Sigmoid colon (tissue), 7 donors: ENCODE measurements around the gene SNRNP48. TPM values are rescaled to one million over a fixed set of nuclear protein-coding genes. Genes with fewer than 3 reads are reported as not detected.

Source experiments
- DNase-seq: peaks from one replicate; pipeline ENCODE4 v3.0.0-alpha.2; 2019
- H3K27ac ChIP-seq, 4 donors: fragments of 200-600 bp; sonication (generic); one replicate each; pipeline ENCODE4 v1.5.1; 2016 to 2019; ENCODE audit warnings: mild to moderate bottlenecking in 1 of 4
- H3K27me3 ChIP-seq, 3 donors: fragments of 200-600 bp; sonication (generic); one replicate each; pipeline ENCODE4 v1.5.1; 2019; ENCODE audit warnings: mild to moderate bottlenecking in 1 of 3
- H3K36me3 ChIP-seq, 4 donors: fragments of 200-600 bp; sonication (generic); one replicate each; pipeline ENCODE4 v1.5.1; 2016 to 2019
- H3K4me1 ChIP-seq, 4 donors: fragments of 200-600 bp; sonication (generic); one replicate each; pipeline ENCODE4 v1.5.1; 2017 to 2019
- H3K4me3 ChIP-seq, 4 donors: fragments of 200-600 bp; sonication (generic); one replicate each; pipeline ENCODE4 v1.5.1; 2017 to 2019; ENCODE audit warnings: mild to moderate bottlenecking in 2 of 4, moderate library complexity in 1 of 4
- H3K9me3 ChIP-seq, 4 donors: fragments of 200-600 bp in 3 of 4; sonication (generic) in 3 of 4; one replicate each; pipeline versions ENCODE4 v1.5.1 to v1.6.1; 2013 to 2019
- EP300 ChIP-seq, 4 donors: sonication (generic); formaldehyde crosslinking; IDR thresholded peaks; one replicate each; pipeline ENCODE4 v1.6.1; 2017; ENCODE audit warnings: antibody characterized with exemption in 4 of 4
- POLR2A ChIP-seq, 2 donors: fragments of 450-650 bp; IDR thresholded peaks; one replicate each; pipeline ENCODE4 v1.6.1; 2016; ENCODE audit warnings: antibody characterized with exemption in 2 of 2, mild to moderate bottlenecking in 2 of 2, moderate library complexity in 2 of 2
- POLR2AphosphoS5 ChIP-seq, 4 donors: sonication (generic); formaldehyde crosslinking; IDR thresholded peaks; one replicate each; pipeline ENCODE4 v1.6.1; 2017; ENCODE audit warnings: antibody characterized with exemption in 4 of 4
- WGBS, 2 donors: extraction: QIAGEN DNeasy Blood & Tissue Kit; methylation state at CpG; one replicate each; pipeline ENCODE4 v1.1.7; 2013; 5-methylcytosine and 5-hydroxymethylcytosine counted together
- intact Hi-C: fragments of 100-400 bp; cut with DNase I; formaldehyde crosslinking; loops from one replicate; pipeline ENCODE4 v1.15.1; 2023
- polyA plus RNA-seq, 3 donors: library from polyadenylated mRNA; stranded (reverse); fragments of 200-250 nt; gene quantifications; one replicate each; pipeline ENCODE4 v1.2.3, GENCODE V29; 2013
- total RNA-seq, 4 donors: library from RNA; depleted of rRNA; stranded (reverse); fragments of >200 nt; gene quantifications; one replicate each; pipeline ENCODE4 v1.1.0, GENCODE V29; 2016
- TF ChIP-seq, protein P1 (sequence below), 4 experiments: fragments of 450-650 bp in 3 of 4; fragments of 200-600 bp in 1 of 4; IDR thresholded peaks; one replicate each; pipeline ENCODE4 v1.5.1; 2016 to 2019; ENCODE audit warnings: antibody characterized with exemption in 4 of 4, mild to moderate bottlenecking in 3 of 4, moderate library complexity in 2 of 4
- donor health status: healthy with polysubstance abuse.
- donor health status: Bipolar disorder and iron deficiency.
- donor health status: healthy.

SNRNP48 gene, protein sequence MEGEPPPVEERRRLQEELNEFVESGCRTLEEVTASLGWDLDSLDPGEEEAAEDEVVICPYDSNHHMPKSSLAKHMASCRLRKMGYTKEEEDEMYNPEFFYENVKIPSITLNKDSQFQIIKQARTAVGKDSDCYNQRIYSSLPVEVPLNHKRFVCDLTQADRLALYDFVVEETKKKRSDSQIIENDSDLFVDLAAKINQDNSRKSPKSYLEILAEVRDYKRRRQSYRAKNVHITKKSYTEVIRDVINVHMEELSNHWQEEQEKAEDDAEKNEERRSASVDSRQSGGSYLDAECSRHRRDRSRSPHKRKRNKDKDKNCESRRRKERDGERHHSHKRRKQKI
- 10 to 100 TPM; 12.5 to 18.6 (median 17.4) TPM for total RNA-seq
- polyA plus RNA-seq = 1 to 10 TPM; 7.8 to 8.7 (median 8.1) TPM

DNA sequence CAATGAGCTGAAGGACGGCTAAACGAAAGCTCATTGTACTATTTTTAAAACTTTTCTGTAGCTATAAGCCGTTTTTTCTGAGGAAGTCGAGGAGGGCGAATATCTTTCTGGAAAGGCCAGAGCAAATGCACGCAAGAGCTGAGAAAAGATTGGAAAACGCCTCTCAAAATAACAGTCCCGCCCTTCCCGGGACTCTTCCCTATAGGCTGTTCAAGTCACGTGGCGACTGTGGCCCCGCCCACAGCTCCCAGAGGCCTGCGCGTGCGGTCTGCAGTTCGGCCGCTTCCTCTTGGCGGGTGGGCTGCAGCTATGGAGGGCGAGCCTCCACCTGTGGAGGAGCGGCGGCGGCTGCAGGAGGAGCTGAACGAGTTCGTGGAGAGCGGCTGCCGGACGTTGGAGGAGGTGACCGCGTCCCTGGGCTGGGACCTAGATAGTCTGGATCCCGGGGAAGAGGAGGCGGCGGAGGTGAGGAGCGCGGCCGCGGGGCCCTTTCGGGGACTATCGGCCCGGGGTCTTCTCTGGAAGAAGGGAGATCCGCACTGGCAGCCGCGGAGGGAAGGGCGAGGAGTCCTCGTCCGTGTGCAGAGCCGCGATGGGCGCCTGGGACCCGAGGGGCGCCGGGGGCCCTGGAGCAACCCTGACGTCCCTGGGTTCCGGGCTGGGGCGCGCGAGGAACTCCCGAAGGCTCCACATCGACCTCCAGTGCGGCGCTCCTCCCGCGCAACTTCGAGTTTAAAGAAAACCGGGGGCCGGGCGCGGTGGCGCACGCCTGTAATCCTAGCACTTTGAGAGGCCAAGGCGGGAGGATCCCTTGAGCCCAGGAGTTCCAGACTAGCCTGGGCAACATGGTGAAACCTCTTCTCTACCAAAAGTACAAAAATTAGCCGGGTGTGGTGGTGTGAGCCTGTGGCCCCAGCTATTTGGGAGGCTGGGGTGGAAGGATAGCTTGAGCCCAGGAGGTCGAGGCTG, at the start of gene SNRNP48:
Gene SNRNP48 (plus strand): TSS at position 250 of the 969 bp plus-strand sequence. CDS start 60 bp downstream, at position 310.
- peak; percentile 79 to 93 (median 90) for TF ChIP-seq POLR2AphosphoS5 (IDR thresholded peaks at IDR 0.05)
- TF ChIP-seq POLR2A (IDR thresholded peaks at IDR 0.05) = peak; percentile 43 to 81
- TF ChIP-seq, protein P1, sequence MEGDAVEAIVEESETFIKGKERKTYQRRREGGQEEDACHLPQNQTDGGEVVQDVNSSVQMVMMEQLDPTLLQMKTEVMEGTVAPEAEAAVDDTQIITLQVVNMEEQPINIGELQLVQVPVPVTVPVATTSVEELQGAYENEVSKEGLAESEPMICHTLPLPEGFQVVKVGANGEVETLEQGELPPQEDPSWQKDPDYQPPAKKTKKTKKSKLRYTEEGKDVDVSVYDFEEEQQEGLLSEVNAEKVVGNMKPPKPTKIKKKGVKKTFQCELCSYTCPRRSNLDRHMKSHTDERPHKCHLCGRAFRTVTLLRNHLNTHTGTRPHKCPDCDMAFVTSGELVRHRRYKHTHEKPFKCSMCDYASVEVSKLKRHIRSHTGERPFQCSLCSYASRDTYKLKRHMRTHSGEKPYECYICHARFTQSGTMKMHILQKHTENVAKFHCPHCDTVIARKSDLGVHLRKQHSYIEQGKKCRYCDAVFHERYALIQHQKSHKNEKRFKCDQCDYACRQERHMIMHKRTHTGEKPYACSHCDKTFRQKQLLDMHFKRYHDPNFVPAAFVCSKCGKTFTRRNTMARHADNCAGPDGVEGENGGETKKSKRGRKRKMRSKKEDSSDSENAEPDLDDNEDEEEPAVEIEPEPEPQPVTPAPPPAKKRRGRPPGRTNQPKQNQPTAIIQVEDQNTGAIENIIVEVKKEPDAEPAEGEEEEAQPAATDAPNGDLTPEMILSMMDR (IDR thresholded peaks at IDR 0.05) = no peak
- no peak for TF ChIP-seq EP300 (IDR thresholded peaks at IDR 0.05)
- H3K36me3 ChIP-seq = peaks cover 0 to 18% (median 4%) of the 10 kb centered on the region in 4 donors
- DNase-seq = peak; percentile 97
- peak within 1 kb of the TSS; percentile 80 to 93 (median 92) for H3K4me3 ChIP-seq
- peak within 1 kb of the TSS; percentile 66 to 84 (median 78) for H3K27ac ChIP-seq
- H3K9me3 ChIP-seq = no peaks in the 10 kb centered on the region
- H3K27me3 ChIP-seq = no peaks in the 10 kb centered on the region
- intact Hi-C loops = loop anchor here (5.0 to 10.0 kb wide), 3 partner anchors 203 to 475 kb away; partner anchors contain the start of genes BLOC1S5, CAGE1 and RIOK1
- 1% methylated on average over 72 of the region's 72 CpGs for WGBS, 2 donors
- peaks cover 0 to 29% (median 24%) of the 10 kb centered on the region in 4 donors for H3K4me1 ChIP-seq

DNA sequence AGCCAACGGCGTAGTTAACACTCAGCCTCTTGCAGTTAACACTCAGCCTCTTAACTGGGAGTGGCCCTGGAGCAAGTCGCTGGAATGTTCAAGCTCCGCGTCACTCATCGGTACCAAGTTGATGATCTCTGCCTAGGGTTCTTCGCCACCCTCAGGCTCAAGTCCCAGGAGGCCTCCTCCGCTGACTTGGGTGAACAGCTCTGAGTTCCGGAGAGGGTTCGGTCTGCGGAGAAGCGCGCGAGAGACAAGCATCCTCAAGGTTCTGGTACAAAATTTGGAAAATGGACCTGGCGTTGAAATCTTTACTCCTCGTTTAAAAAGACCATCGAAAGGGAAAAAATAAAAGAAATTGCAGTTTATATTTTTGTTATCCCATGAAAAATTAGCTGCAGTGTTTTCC, 49.4 kb upstream of the SNRNP48 start:
- Histone ChIP-seq H3K4me3 (no peak overlapping the region), H3K4me1 (peaks cover 0 to 26% (median 24%) of the 10 kb centered on the region in 4 donors), H3K9me3 (no peaks in the 10 kb centered on the region), H3K27ac (no peak overlapping the region), H3K27me3 (peaks cover 31 to 79% (median 56%) of the 10 kb centered on the region in 3 donors), H3K36me3 (no peaks in the 10 kb centered on the region)
- intact Hi-C loops = no loop called here
- no peak for TF ChIP-seq POLR2AphosphoS5 (IDR thresholded peaks at IDR 0.05)
- no peak for TF ChIP-seq POLR2A (IDR thresholded peaks at IDR 0.05)
- TF ChIP-seq EP300 (IDR thresholded peaks at IDR 0.05) = no peak
- TF ChIP-seq, protein P1 (IDR thresholded peaks at IDR 0.05) = no peak
- 37 to 78% methylated on average over 17 of the region's 17 CpGs for WGBS, 2 donors
- no peak for DNase-seq

DNA sequence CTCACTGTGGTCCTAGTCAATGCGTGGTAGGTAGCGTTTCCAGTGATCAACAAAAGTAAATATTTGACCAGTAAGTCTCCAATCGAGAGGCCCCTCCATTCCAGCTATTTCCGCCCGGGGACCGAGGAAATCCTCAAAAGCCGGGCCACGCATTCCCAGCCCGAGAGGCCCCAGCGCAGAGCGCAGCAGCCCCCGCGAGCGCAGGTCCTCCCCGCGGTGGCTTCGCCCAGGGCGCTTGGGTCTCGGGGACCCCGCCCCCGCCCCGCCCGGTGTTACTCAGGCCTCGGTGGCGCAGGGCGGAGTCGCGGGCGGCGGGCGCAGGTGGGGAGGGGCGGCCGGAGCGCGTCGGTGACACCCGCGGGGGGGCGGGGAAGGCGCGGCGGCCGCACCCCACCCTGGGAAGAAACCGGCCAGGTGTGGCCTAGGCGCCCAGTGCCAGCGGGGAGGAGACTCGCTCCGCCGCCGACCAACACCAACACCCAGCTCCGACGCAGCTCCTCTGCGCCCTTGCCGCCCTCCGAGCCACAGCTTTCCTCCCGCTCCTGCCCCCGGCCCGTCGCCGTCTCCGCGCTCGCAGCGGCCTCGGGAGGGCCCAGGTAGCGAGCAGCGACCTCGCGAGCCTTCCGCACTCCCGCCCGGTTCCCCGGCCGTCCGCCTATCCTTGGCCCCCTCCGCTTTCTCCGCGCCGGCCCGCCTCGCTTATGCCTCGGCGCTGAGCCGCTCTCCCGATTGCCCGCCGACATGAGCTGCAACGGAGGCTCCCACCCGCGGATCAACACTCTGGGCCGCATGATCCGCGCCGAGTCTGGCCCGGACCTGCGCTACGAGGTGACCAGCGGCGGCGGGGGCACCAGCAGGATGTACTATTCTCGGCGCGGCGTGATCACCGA, 48.6 kb upstream of the SNRNP48 start, which contains the start of gene DSP:
Gene DSP (plus strand): TSS at position 497 of the 890 bp plus-strand sequence. CDS start 245 bp downstream, at position 742.
- H3K27ac ChIP-seq = peak within 1 kb of the TSS; percentile 33 to 64 (median 41)
- no peaks in the 10 kb centered on the region for H3K9me3 ChIP-seq
- no peaks in the 10 kb centered on the region for H3K36me3 ChIP-seq
- intact Hi-C loops = no loop called here
- H3K27me3 ChIP-seq = peaks cover 31 to 70% (median 52%) of the 10 kb centered on the region in 3 donors
- TF ChIP-seq EP300 (IDR thresholded peaks at IDR 0.05) (no peak), POLR2AphosphoS5 (IDR thresholded peaks at IDR 0.05) (peak in 1 of 4 donors; percentile 64), POLR2A (IDR thresholded peaks at IDR 0.05) (peak in 1 of 2 donors; percentile 57)
- no peak for DNase-seq
- peaks cover 0 to 26% (median 24%) of the 10 kb centered on the region in 4 donors for H3K4me1 ChIP-seq
- peak within 1 kb of the TSS; percentile 26 to 58 (median 49) for H3K4me3 ChIP-seq
- WGBS, 2 donors = 1% methylated on average over 105 of the region's 105 CpGs

DNA sequence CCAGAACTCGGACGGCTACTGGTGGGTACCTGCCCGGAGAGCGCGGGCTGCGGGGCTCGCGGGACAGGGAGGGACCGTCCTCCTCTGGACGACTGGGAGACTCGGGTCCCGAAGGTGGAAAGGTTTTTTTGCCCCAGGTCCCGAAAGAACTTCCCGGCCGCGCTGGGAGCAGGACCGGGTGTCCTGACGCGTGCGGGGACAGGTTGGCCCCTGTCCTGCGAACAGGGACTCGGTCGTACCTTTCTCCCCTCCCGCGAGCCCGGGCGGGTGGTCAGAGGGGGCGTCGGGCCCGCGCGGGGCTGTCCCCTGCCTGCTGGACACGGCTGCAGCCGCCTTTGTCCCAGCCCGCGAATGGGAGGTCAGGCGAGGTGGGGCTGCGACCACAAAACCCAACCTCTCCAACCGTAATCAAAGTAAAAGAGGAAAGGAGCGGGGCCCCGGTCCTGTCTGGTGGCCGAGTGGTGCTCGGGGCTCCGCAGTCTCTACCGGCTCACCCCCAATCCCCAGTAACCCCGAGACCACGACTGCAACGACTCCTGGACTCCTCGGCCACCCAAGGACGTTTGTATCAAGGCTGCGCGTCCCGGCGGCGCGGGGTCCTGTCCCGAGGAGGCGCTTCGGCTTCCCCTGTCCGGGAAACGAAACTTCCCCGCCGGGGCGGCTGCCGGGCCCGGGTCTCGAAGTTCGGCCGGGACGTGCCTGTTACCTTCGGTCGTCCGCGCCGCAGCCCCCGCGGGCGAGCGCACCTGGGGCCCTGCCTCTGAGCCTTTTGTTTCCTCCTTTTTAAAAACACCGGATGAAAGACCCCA, 47.7 kb upstream of the SNRNP48 start:
- H3K4me1 ChIP-seq = peaks cover 0 to 26% (median 24%) of the 10 kb centered on the region in 4 donors
- no peak for DNase-seq
- H3K4me3 ChIP-seq = peak overlapping the region; percentile 26 to 58 (median 49)
- H3K27me3 ChIP-seq = peaks cover 31 to 70% (median 50%) of the 10 kb centered on the region in 3 donors
- no peaks in the 10 kb centered on the region for H3K36me3 ChIP-seq
- intact Hi-C loops = no loop called here
- no peak for TF ChIP-seq POLR2A (IDR thresholded peaks at IDR 0.05)
- TF ChIP-seq POLR2AphosphoS5 (IDR thresholded peaks at IDR 0.05) = no peak
- TF ChIP-seq, protein P1 (IDR thresholded peaks at IDR 0.05) = no peak
- TF ChIP-seq EP300 (IDR thresholded peaks at IDR 0.05) = no peak
- 0 to 1% methylated on average over 80 of the region's 80 CpGs for WGBS, 2 donors
- H3K9me3 ChIP-seq = no peaks in the 10 kb centered on the region
- peak overlapping the region; percentile 33 to 64 (median 41) for H3K27ac ChIP-seq
